HEK293 (cell line): ENCODE data around the gene TPI1.

Experiments used
- CTCF ChIA-PET: fragments of 350-600 bp; formaldehyde crosslinking; extraction: SDS; loops from one replicate; lab custom pipeline; 2021; ENCODE audit warnings: antibody characterized with exemption; lab: Yijun Ruan, JAX
- POLR2A ChIA-PET: fragments of 300-600 bp; formaldehyde crosslinking; extraction: SDS; loops from one replicate; lab custom pipeline; 2020; ENCODE audit warnings: antibody characterized with exemption, inconsistent platforms; lab: Yijun Ruan, JAX
- H3K27ac ChIP-seq: fragments of 200-500 bp; sonication (Bioruptor generic); 2 replicates; pipeline ENCODE4 v1.5.1; 2014; ENCODE audit warnings: low read depth, low read length, control low read depth, inconsistent platforms; ENCODE audit errors: extremely low read depth
- H3K36me3 ChIP-seq, 2 experiments: fragments of 200-500 bp in 1 of 2; sonication (Bioruptor generic) in 1 of 2; 1 replicate in 1 of 2; 2 replicates in 1 of 2; pipeline ENCODE4 v1.5.1; 2014 to 2017; ENCODE audit warnings: inconsistent platforms in 2 of 2, low read length in 2 of 2; ENCODE audit not compliant: control insufficient read depth in 2 of 2, insufficient read depth in 1 of 2
- H3K4me1 ChIP-seq: fragments of 200-500 bp; sonication (Bioruptor generic); 2 replicates; pipeline ENCODE4 v1.5.1; 2014; ENCODE audit warnings: mild to moderate bottlenecking, low read length, inconsistent platforms; ENCODE audit not compliant: control insufficient read depth, insufficient read depth
- H3K4me3 ChIP-seq: 2 replicates; pipeline ENCODE4 v1.5.1; 2011; ENCODE audit warnings: low read depth, mild to moderate bottlenecking, control low read depth, low read length, moderate library complexity
- H3K9me3 ChIP-seq: fragments of 200-500 bp; sonication (Bioruptor generic); 2 replicates; pipeline ENCODE4 v1.5.1; 2014; ENCODE audit warnings: low read depth, low read length, inconsistent platforms; ENCODE audit not compliant: control insufficient read depth, insufficient read depth
- HIC1 ChIP-seq: fragments of 450-650 bp; formaldehyde crosslinking; IDR thresholded peaks from 2 replicates; pipeline ENCODE4 v1.5.1; 2016; ENCODE audit warnings: missing biosample characterization, missing genetic modification characterization
- PRDM1 ChIP-seq: fragments of 450-650 bp; formaldehyde crosslinking; IDR thresholded peaks from 2 replicates; pipeline ENCODE4; 2016; ENCODE audit warnings: missing biosample characterization, missing genetic modification characterization
- PRDM10 ChIP-seq: fragments of 450-650 bp; formaldehyde crosslinking; IDR thresholded peaks from 2 replicates; pipeline ENCODE4 v1.5.1; 2016; ENCODE audit warnings: missing biosample characterization, missing genetic modification characterization
- SCRT1 ChIP-seq: fragments of 450-650 bp; formaldehyde crosslinking; IDR thresholded peaks from 2 replicates; pipeline ENCODE4 v1.5.1; 2016; ENCODE audit warnings: missing biosample characterization, missing genetic modification characterization, borderline replicate concordance
- SP7 ChIP-seq: fragments of 450-650 bp; formaldehyde crosslinking; IDR thresholded peaks from 2 replicates; pipeline ENCODE4 v1.5.1; 2016; ENCODE audit warnings: missing biosample characterization, missing genetic modification characterization
- ZBTB17 ChIP-seq: fragments of 450-650 bp; formaldehyde crosslinking; IDR thresholded peaks from 2 replicates; pipeline ENCODE4 v1.5.1; 2016; ENCODE audit warnings: missing biosample characterization, missing genetic modification characterization
- ZBTB21 ChIP-seq: fragments of 450-650 bp; formaldehyde crosslinking; IDR thresholded peaks from 2 replicates; pipeline ENCODE4 v1.5.1; 2017; ENCODE audit warnings: missing biosample characterization, missing genetic modification characterization
- ZBTB49 ChIP-seq: fragments of 450-650 bp; formaldehyde crosslinking; IDR thresholded peaks from 2 replicates; pipeline ENCODE4 v1.5.1; 2016; ENCODE audit warnings: missing biosample characterization, missing genetic modification characterization, low read depth
- ZNF202 ChIP-seq: fragments of 450-650 bp; formaldehyde crosslinking; IDR thresholded peaks from 2 replicates; pipeline ENCODE4 v1.5.1; 2016; ENCODE audit warnings: missing biosample characterization, missing genetic modification characterization, borderline replicate concordance
- ZNF214 ChIP-seq: fragments of 450-650 bp; formaldehyde crosslinking; IDR thresholded peaks from 2 replicates; pipeline ENCODE4 v1.5.1; 2017; ENCODE audit warnings: missing biosample characterization, mild to moderate bottlenecking, missing genetic modification characterization, borderline replicate concordance
- ZNF48 ChIP-seq: fragments of 450-650 bp; formaldehyde crosslinking; IDR thresholded peaks from 2 replicates; pipeline ENCODE4 v1.5.1; 2016; ENCODE audit warnings: missing biosample characterization, missing genetic modification characterization
- ZNF513 ChIP-seq: fragments of 450-650 bp; IDR thresholded peaks from 2 replicates; pipeline ENCODE4 v1.5.1; 2018; ENCODE audit warnings: missing biosample characterization, missing genetic modification characterization
- ZNF610 ChIP-seq: fragments of 450-650 bp; formaldehyde crosslinking; IDR thresholded peaks from 2 replicates; pipeline ENCODE4 v1.5.1; 2016; ENCODE audit warnings: missing biosample characterization, missing genetic modification characterization, borderline replicate concordance
- ZNF629 ChIP-seq: fragments of 450-650 bp; formaldehyde crosslinking; IDR thresholded peaks from 2 replicates; pipeline ENCODE4 v1.5.1; 2017; ENCODE audit warnings: missing biosample characterization, missing genetic modification characterization
- ZNF701 ChIP-seq: fragments of 450-650 bp; formaldehyde crosslinking; IDR thresholded peaks from 2 replicates; pipeline ENCODE4 v1.5.1; 2016; ENCODE audit warnings: missing biosample characterization, missing genetic modification characterization
- ZNF704 ChIP-seq: fragments of 450-650 bp; formaldehyde crosslinking; IDR thresholded peaks from 2 replicates; pipeline ENCODE4 v1.5.1; 2016; ENCODE audit warnings: missing biosample characterization, missing genetic modification characterization
- ZNF830 ChIP-seq: fragments of 450-650 bp; IDR thresholded peaks from 2 replicates; pipeline ENCODE4 v1.5.0; 2018; ENCODE audit warnings: missing biosample characterization, missing genetic modification characterization, low read depth, mild to moderate bottlenecking, moderate library complexity
- ZSCAN18 ChIP-seq: fragments of 450-650 bp; formaldehyde crosslinking; IDR thresholded peaks from 2 replicates; pipeline ENCODE4 v1.5.1; 2016; ENCODE audit warnings: missing biosample characterization, missing genetic modification characterization
- ZXDB ChIP-seq: fragments of 450-650 bp; formaldehyde crosslinking; IDR thresholded peaks from 2 replicates; pipeline ENCODE4 v1.5.1; 2016; ENCODE audit warnings: missing biosample characterization, missing genetic modification characterization

The TPI1 gene

GRCh38 chr12:6825398-6826124 is 41.8 kb upstream of the TPI1 start (continued):
- TF ChIP-seq ZNF513 (tag by site-specific recombination) (no peak), ZNF701 (no peak), ZNF610 (tag by site-specific recombination) (peak; percentile 97), ZBTB17 (tag by site-specific recombination) (peak; percentile 82), ZBTB49 (no peak), ZNF704 (tag by site-specific recombination) (no peak), ZXDB (tag by site-specific recombination) (no peak), ZNF629 (tag by site-specific recombination) (peak; percentile 41; the same call in 1 of the 2 replicates)

- no peaks in the 10 kb centered on the region for H3K9me3 ChIP-seq
- no peak overlapping the region for H3K27ac ChIP-seq
- H3K4me1 ChIP-seq: peaks cover under 1% of the 10 kb centered on the region; the same call in 1 of the 2 replicates
- H3K4me3 ChIP-seq: no peak overlapping the region
- CTCF ChIA-PET: interaction anchor here (0.7 to 8.1 kb wide), 23 partner anchors 8 to 274 kb away, joined by 3 to 116 read pairs (median 6); partner anchors contain the start of genes CDCA3, GNB3, LPAR5 and MLF2
- H3K36me3 ChIP-seq: peaks cover 2 to 18% of the 10 kb centered on the region in 2 experiments; a peak in 1 of 3 replicates
- POLR2A ChIA-PET: interaction anchor here (0.5 to 1.5 kb wide), 3 partner anchors 19 to 137 kb away, joined by 3 to 7 read pairs (median 6); partner anchors contain the start of genes CDCA3 and ZNF384
- no peak for TF ChIP-seq ZSCAN18 (tag by site-specific recombination)
- TF ChIP-seq PRDM1 (tag by site-specific recombination): no peak
- no peak for TF ChIP-seq ZBTB21 (tag by site-specific recombination)
- no peak for TF ChIP-seq ZNF830
- TF ChIP-seq PRDM10 (tag by site-specific recombination): no peak
- TF ChIP-seq SCRT1 (tag by site-specific recombination): no peak
- TF ChIP-seq ZNF202 (tag by site-specific recombination): no peak
- no peak for TF ChIP-seq HIC1 (tag by site-specific recombination)
- no peak for TF ChIP-seq SP7 (tag by site-specific recombination)
- no peak for TF ChIP-seq ZNF48 (tag by site-specific recombination)
- TF ChIP-seq ZNF214 (tag by site-specific recombination): no peak
These were observed 41.1 kb upstream of the TPI1 start for GRCh38 chr12:6826125-6826733.
